GM18499 (cell line): ENCODE measurements around the gene NFKBIZ.
"Not testable (repeated sequence)": the region's sequence is repeated elsewhere in the genome, so short reads cannot be mapped to it uniquely, and the experiment has no call there.

ENCODE experiments used
- ATAC-seq: cut with Tn5 transposase; IDR thresholded peaks from one replicate; pipeline ENCODE4 v1.9.1; 2021; ENCODE audit warnings: moderate number of reproducible peaks; ENCODE audit not compliant: insufficient read depth, unreplicated experiment

Gene NFKBIZ

DNA sequence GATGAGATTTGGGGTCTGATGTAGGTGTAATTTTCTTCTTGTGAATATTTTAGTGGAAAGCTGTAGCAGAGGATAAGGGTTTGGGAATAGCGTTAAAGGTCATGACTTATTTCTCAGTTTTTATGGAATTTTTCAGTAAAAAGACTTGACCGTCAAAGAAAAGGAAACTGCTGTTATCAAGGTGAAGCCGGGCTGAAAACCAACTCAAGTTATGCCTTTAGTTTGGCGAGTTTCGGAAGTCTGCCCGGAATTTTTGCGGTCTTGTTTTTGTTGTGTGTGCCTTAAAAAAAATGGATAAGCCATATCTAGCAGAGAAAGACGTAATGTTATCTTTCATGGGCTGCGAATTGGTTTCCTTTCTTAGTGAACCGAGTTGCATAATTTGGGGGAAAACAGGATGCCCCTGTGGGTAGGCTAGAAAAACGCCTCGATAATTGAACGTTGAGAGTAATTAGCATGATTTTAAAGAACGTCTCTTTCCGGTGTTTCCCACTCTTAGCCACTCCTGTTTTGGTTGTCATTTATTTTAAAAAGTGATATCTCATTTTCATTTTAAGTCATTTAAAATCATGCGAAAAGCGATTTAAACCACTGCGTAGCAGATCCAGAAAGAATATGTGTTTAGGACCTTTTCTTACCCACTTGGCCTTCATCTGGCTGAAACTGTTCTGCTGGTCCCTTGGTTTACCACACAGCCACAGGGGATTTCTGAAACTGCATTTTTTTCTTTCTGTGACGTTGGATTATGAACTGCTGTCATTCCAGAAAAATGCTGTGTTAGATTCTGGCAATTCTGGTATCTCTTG is 1.1 kb downstream of the NFKBIZ start:
- peak; percentile 31 for ATAC-seq

DNA sequence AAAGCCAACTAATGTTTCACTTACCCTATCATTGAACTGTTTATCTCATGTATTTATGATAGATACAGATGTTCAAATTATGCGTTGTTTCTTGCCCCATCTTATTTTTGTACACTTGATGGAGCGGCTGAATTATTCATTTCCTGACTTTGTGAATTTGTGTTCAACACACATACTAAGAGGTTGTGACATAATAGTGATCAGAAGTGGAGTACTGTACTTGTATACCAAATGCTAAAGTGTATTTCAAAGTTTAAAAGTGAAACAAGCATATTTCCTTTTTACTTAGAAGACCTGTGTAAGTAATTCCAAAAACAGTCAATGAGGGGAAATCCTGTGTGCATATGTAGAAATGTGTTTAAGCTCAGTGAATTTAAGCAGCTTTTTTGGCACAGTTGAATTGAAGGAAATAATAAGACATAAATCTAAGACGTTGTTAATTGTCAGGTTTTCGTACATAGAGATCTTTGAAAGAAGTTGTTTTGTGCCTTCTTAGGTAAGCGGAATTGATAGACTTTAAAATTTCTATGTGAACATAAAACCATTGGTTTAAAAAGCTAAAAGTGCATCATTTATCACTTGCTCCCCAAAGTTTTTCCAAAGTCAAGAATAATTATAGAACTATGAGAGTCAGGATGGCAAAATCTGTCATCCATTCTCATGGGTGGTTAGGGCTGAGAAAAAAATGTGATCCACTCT is 1.9 kb downstream of the NFKBIZ start:
- ATAC-seq, result no peak

GRCh38 chr3:101851850-101852714 is 2.8 kb downstream of the NFKBIZ start:
- ATAC-seq, result no peak

GRCh38 chr3:101852983-101853840 is 3.9 kb downstream of the NFKBIZ start:
- no peak for ATAC-seq

DNA sequence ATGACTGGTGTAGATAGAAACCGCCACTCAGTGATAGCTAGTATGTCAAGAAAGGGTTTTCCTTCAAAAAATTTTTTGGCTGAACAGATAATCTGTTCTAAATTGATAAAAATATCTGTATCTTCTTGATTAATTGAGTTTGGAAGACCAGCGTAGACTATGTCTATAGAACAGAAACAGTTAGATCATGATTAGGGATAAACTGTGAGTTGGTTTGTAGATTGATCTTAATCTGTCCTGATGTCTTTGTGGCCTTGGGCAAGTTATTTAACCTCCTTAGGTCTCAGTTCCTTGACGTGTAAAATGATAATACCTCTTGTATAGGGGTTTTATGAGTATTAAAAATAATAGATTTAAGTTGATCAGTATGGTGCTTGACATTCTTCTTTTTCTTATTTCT is 4.7 kb downstream of the NFKBIZ start:
- ATAC-seq, result no peak

- no peak for ATAC-seq
Observed at GRCh38 chr3:101854608-101855304, 5.4 kb downstream of the NFKBIZ start.

GRCh38 chr3:101857301-101857741 is 8.0 kb downstream of the NFKBIZ start:
- ATAC-seq, result no peak

GRCh38 chr3:101858464-101859030 is 9.2 kb downstream of the NFKBIZ start:
- no peak for ATAC-seq

GRCh38 chr3:101859882-101860448 is 10.7 kb downstream of the NFKBIZ start:
- ATAC-seq, result no peak

DNA sequence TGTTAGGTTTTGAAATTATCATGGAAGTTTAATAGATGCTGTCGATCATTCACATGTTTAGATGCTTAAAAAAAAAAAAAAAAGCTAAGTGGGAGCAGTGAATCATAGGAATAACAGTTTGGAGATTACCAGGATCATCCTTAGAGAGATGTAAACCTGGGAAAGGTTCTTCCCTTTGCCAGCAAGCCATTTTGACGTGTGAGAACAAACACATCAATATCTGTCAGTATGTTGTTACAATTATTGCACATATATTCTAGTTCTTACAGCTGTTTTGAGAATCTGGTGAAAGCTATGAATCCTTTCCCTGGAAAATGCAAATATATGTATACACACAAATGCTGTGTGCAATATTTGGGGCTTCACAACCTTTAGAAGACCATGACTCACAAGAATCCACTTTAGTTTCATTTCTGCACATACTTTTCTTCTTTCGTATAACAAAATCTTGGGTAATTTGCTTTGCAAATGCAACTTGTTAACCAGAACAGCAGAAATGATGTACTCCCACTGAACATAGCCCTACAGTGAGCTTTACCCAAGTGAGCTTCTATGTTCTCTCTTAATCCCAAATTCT is 12.0 kb downstream of the NFKBIZ start:
- ATAC-seq, result peak; percentile 36

- no peak for ATAC-seq
Observed at GRCh38 chr3:101861789-101862415, 12.6 kb downstream of the NFKBIZ start.

DNA sequence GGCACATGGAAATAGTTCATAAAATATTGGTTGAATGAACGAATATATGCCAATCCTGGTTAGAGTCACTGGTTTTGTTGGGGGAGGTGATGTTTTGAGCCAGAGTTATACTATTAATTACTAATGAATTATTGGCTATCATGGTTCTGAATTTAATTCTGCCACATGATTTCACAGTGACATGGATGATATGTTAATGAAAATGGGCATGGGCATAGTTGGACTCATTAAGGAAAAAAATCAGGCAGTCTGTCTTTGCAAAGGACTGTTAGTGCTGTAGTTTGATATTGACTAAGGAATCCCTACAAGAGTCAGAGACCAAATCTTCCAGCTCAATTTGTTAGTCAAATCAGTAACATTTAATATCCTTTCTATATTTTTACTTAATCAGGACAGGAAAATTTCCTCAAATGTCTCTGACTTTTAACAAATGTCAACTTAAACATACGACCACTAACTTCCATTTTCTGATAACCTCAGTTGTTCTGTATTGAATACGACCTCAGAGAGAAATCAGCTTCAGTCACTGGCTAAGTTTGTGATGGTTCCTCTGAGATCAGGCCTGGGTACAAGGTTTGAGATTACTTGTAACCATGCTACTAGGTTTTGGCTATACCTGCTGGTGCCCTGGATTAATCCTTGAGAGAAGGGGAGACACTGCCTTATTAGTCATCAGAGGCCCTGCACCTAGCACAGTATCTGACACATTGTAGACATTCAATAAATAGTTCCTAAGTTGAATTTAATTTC is 13.3 kb downstream of the NFKBIZ start:
- no peak for ATAC-seq

GRCh38 chr3:101864926-101865325 is 15.6 kb downstream of the NFKBIZ start:
- not testable (repeated sequence) for ATAC-seq

DNA sequence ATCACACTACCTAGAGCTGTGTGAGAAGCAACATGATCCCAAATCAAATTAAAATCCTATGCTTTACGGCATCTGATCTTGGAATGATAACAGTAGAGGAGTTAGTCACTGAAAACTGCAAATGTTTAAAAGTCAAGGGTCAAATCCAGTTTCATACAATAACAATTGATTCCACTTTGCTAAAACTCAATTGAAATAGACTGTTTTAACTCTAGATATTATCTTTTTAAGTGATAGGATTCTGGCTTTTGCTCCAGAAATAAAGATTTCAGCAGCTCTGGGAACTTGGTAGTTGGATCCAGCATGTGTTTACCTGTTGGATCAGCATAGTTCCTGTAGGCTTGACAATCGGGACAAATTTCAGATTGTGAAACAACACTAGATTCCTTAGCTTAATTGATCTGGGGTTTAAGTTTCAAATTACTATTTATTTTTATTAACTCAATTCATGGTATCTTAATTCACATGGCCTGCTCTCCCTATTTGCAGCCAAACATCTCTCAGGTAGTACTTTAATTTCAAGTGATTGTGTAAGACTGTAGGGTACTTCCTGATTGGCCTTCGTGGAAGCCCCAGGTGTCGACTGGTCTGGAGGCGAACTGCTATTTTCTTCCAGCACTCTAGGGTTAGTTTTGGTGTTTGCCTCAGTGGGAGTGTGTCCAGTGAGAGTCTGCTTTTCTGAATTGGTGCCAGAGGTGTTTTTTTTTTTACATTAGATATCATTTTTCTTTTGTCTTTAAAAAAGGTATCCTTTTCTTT is 16.6 kb downstream of the NFKBIZ start:
- ATAC-seq, result no peak

DNA sequence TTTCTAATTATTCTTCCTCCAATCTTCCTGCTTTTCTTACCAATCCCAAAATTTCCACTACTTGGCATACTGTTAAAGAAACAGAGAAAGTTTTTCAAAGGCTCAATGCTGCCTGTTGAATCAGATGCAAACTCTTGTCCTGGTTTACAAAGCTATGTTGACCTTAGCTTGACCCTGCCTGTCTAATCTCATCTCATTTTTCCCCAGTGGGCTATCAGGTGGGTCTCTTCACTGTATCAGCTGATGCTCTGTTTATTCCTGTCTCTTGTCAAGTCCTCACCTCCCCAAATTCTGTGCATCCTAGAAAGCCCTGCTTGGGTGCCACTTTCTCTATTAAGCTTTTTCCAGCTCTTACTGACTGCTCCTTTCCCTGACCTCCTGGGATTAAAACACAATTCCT is 18.2 kb downstream of the NFKBIZ start:
- ATAC-seq, result no peak

- ATAC-seq, result no peak
Observed at GRCh38 chr3:101867996-101868395, 18.7 kb downstream of the NFKBIZ start.
